G401 (cell line): ENCODE data around the gene GRAMD2B. TPM values are rescaled to one million over a fixed set of nuclear protein-coding genes. Genes with fewer than 3 reads are reported as not detected.

Experiments used
- DNase-seq: peaks from one replicate; pipeline ENCODE4 v3.0.0-alpha.2; 2015; ENCODE audit warnings: low spot score
- in situ Hi-C: cut with HindIII; loops from 2 replicates; pipeline ENCODE4 v1.10.0; 2016; ENCODE audit warnings: low sequenced_read_pairs, mixed read lengths
- total RNA-seq: library from RNA; depleted of rRNA; stranded (reverse); fragments of >200 nt; shearing (Covaris generic); gene quantifications from 2 replicates; pipeline ENCODE4 v1.2.3, GENCODE V29; 2014

GRAMD2B gene
- total RNA-seq, 1 experiment from 2014 or later = 3.7 TPM

DNA sequence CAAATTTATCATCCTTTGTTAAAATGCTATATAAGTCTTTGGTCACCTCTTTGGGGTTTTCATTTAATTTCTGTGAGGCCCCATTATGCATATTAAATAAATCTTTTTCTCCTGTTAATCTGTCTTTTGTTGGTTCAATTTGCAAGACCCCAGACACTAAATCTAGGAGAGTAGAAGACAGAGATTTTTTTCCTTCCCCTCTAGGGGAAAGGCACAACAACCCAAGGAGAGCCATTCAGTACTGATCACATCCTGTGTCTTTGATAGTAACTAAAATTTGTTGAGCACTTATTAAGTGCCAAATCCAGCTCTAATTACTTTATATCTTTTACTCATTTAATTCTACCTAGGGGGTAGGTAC, 97.4 kb downstream of the GRAMD2B start:
- in situ Hi-C loops = no loop called here

GRCh38 chr5:126521130-126521529, 97.9 kb downstream of the GRAMD2B start:
- in situ Hi-C loops = no loop called here
- no peak for DNase-seq

More for the DNA sequence above, 97.4 kb downstream of the GRAMD2B start:
- no peak for DNase-seq

- no peak for DNase-seq
- in situ Hi-C loops = no loop called here
These were observed 100.8 kb downstream of the GRAMD2B start for GRCh38 chr5:126523818-126524510.

DNA sequence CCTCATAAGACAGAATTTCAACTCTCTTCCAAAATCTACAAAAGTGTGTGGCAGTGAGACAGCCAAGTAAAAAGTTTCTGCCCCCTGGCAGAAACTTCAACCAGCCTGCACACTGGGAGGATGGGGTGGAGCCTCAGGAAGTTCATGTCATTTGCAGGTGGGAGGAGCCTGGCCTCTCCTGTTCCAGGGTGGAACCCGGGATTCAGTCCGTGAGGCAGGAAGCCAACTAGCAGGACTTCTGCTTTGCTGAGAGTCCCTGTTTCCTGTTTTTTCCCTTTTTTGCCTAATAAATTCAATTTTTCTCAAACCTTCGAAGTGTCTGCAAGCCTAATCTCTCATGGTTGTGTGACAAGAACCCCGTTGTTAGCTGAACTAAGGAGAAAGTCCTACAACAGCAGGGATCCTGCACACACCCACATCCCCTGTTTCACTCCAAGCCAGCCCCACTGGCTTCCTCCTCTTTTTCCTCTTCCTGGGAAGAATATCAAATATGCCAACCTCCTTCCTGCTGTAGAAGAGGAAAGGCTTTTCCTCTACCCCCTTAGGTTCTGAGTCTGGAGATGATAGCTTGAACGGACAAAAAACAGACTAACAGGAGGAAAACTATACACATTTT, 102.5 kb downstream of the GRAMD2B start:
- in situ Hi-C loops = loop anchor here (25.0 kb wide), 1 partner anchor 163 kb away; no protein-coding TSS in a partner anchor
- DNase-seq = no peak

DNA sequence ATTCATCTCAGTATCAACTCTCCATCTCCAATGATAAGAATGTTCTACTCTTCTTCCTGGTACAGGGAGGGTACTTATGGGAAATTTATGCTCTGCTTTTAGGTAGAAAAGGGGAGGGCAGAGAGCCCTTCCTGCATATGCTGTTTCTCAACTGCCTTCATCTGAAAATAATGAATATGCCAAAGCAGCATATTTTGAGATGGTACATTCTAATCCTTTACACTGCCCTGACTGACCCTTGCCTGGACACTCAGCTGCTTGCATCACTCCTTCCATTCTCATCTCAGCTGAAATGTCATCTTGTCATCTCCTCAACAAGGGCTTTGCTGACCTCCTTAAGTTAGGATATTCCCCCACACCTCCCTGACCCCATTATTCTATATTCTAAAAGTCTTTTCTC, 103.3 kb downstream of the GRAMD2B start:
- in situ Hi-C loops = loop anchor here (25.0 kb wide), 1 partner anchor 164 kb away; no protein-coding TSS in a partner anchor

DNA sequence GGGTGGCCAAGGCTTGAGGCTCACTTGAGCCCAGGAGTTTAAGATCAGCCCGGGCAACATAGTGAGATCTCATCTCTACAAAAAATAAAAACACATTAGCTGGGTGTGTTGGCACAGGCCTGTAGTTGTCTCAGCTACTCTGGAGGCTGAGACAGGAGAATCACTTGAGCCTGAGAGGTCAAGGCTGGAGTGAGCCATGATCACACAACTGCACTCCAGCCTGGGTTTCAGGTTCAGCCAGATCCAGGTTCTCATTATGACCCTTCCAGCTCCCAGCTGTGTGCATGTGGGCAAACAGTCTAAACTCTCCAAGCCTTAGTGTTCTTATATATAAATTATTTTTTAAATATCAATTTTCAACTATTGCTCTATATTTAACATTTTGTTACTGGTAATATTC, 103.9 kb downstream of the GRAMD2B start:
- DNase-seq = no peak
- in situ Hi-C loops = loop anchor here (25.0 kb wide), 1 partner anchor 165 kb away; no protein-coding TSS in a partner anchor

More for the DNA sequence above, 103.3 kb downstream of the GRAMD2B start:
- no peak for DNase-seq

- in situ Hi-C loops = loop anchor here (25.0 kb wide), 1 partner anchor 166 kb away; no protein-coding TSS in a partner anchor
- DNase-seq = no peak
These were observed 104.7 kb downstream of the GRAMD2B start for GRCh38 chr5:126527892-126528291.

- in situ Hi-C loops = loop anchor here (25.0 kb wide), 1 partner anchor 169 kb away; no protein-coding TSS in a partner anchor
- DNase-seq = peak; percentile 36
These were observed 108.4 kb downstream of the GRAMD2B start for GRCh38 chr5:126531543-126532120.

- DNase-seq = no peak
- in situ Hi-C loops = loop anchor here (25.0 kb wide), 1 partner anchor 172 kb away; no protein-coding TSS in a partner anchor
These were observed 111.3 kb downstream of the GRAMD2B start for GRCh38 chr5:126534553-126534952.

GRCh38 chr5:126535856-126536545, 112.8 kb downstream of the GRAMD2B start:
- DNase-seq = no peak
- in situ Hi-C loops = loop anchor here (25.0 kb wide), 1 partner anchor 174 kb away; no protein-coding TSS in a partner anchor

GRCh38 chr5:126536874-126537273, 113.7 kb downstream of the GRAMD2B start:
- no peak for DNase-seq
- in situ Hi-C loops = loop anchor here (25.0 kb wide), 1 partner anchor 175 kb away; no protein-coding TSS in a partner anchor

GRCh38 chr5:126538579-126538978, 115.4 kb downstream of the GRAMD2B start:
- in situ Hi-C loops = loop anchor here (25.0 kb wide), 1 partner anchor 176 kb away; no protein-coding TSS in a partner anchor

GRCh38 chr5:126540631-126541030, 117.4 kb downstream of the GRAMD2B start:
- no peak for DNase-seq

More at GRCh38 chr5:126538579-126538978, 115.4 kb downstream of the GRAMD2B start:
- no peak for DNase-seq

GRCh38 chr5:126542441-126542840, 119.2 kb downstream of the GRAMD2B start:
- DNase-seq = no peak
- in situ Hi-C loops = loop anchor here (25.0 kb wide), 1 partner anchor 180 kb away; no protein-coding TSS in a partner anchor

More at GRCh38 chr5:126540631-126541030, 117.4 kb downstream of the GRAMD2B start:
- in situ Hi-C loops = loop anchor here (25.0 kb wide), 1 partner anchor 178 kb away; no protein-coding TSS in a partner anchor

- DNase-seq = no peak
- in situ Hi-C loops = loop anchor here (25.0 kb wide), 1 partner anchor 181 kb away; no protein-coding TSS in a partner anchor
These were observed 119.8 kb downstream of the GRAMD2B start for GRCh38 chr5:126543009-126543408.

DNA sequence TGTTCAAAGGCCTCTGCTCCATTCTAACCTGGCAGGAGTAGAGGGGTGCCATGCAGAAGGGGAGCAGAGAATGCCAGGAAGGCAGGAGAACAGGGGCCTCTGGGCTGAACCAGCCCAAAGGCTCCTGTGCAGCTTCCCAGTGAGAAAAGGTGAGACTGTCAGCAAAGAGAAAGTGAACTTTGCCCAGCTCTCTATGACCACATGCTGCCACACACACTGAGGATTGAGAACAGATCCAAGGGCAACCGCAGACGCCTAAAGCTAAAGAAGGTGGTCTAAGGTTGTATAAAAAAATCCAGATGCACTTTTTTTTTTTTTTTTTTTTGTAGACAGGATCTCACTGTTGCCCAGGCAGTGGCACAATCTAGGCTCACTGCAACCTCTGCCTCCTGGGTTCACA, 120.5 kb downstream of the GRAMD2B start:
- in situ Hi-C loops = loop anchor here (25.0 kb wide), 1 partner anchor 181 kb away; no protein-coding TSS in a partner anchor
- no peak for DNase-seq
